Activated effector memory CD4-positive, alpha-beta T cell treated with Interleukin-2 at 50 U/mL for 16 hours (primary cell): Measurements from ENCODE around the gene UBAP2L.
"Not testable (repeated sequence)": the region's sequence is repeated elsewhere in the genome, so short reads cannot be mapped to it uniquely, and the experiment has no call there.

ENCODE experiments used
- DNase-seq: peaks from one replicate; pipeline ENCODE4 v3.0.0-alpha.2; 2020

Gene UBAP2L

DNA sequence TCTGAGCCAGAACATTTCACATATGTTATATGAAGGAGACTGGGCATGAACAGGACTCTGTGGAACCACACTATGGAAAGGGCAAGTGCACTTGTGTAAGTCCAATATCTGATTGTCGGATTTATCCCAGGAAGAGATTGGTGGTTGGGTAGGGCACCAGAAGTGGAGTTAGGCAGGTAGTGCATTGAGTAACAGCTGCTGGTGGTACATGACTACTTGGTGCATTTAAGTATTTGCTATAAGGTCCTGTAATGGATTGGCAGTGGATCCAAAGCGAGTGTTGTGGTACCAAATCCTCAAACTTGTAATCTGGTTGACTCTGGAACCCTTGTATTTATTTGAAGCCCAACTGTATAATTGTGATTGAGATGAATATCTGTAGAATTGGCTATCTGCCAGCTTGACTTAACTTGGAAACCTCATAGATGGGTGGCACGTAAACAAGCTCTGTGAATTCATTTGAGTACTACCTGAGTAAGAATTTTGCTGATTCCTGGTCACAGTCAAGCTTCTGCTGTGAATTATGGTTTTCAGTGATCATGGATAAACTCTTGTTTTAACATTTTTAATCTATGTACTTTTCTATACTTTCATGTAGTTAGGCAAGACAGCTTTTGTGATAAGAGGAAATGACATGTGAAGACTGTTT is 21.1 kb downstream of the UBAP2L start:
- no peak for DNase-seq

DNA sequence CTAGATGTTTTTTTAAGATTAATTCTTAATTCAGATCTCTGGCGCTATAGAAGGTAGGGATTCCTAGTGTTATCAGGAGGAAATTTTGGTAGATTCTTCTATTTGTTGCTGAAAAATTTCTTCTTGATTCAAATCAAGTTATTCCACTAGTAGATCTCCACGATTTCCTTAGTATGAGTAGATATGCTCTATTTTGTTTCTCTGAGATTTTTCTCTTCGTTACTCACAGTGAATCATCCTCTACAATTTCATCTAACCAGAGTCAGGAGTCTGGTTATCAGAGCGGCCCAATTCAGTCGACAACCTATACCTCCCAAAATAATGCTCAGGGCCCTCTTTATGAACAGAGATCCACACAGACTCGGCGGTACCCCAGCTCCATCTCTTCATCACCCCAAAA is 32.9 kb downstream of the UBAP2L start:
- DNase-seq, result no peak

DNA sequence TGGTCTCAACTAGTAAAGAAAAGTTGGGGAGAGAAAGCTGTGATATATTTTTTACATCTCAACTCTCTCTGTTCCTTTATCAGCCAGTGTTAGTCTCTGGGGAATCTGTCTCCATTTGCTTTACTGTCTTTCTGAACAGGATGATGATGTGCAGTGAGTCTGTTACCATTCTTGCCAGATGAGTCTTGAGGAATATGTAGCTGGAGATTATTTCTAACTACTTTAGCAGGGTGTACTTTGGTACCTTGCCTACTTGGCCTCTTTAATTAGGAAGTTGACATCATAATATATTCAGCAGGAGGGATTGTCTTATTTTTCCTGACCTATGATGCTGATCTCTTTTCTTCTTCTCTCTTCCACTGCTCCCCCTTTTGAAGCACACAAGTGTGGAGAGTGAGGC is 35.9 kb downstream of the UBAP2L start:
- no peak for DNase-seq

DNA sequence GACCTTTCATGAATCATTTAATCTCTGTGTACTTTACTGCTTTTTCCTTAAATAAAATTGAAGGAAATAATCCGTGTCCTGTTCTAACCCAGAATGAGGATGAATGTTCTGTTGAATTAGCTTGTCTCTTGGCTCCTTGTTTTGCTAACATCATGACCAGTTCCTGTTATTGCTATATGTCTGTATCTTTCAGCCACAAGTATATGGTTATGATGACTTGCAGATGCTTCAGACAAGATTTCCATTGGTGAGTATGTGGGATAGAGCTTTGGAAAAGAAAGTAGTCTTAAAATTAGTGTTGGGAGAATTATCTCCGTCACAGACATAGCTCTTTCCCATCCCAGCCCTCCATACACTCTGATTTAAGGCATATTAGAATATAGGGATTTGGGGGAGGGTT is 38.0 kb downstream of the UBAP2L start:
- no peak for DNase-seq

DNA sequence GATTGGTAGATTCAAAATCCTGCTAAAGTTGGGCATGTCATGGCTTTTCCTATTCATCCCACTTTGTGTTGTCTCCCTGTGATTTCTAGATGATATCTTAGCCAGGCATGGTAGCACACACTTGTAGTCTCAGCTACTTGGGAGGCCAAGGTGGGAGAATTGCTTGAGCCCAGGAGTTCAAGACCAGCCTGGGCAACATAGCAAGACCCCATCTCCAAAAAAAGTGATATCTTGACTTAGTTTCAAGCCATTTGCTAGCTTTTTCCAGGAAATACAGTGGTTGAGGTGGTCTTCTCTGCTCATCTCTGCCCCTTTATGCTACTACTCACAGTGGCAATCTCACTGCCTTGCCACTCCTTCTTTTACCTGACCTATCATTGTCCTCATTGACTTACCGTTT is 39.4 kb downstream of the UBAP2L start:
- DNase-seq, result no peak

DNA sequence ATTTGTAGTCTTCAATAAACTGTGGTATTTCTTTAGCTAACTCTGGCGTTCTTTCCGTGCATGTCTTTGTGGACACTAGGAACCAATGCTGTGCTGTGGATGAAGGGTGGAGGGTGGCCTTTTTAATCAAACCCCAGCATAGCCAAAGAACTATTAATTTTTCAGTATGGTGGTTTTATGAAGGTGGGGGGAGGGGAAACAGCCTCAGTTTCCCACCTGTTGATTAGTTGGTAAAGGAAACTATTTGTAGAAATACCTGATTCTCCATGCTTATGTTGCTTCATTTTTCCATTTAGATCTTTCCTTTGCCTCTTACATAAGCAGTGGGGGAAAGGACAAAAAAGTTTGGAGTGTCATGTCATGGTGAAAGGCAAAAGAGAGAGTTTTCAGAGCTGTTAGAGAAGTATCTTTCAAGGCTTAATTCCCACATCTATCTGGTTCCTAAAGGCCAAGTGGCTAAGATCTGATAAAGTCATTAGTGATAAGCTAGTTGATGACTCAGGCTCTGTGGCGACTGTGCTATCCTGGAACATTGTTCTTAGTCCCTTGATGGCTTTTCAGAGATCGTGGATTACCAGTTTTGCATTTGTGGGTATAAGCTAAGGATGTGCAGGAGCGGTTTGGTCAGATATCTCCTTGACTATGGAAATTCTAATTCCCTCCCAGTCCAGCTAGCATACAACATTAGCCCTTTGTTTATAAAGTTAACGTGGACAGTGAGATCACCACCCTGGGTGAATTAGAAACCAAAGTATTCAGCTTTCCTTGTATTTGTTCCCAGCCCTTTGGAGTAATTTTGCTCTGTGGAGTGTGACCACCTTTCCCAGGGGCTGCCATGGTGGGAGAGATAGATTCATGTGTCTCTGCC is 42.9 kb downstream of the UBAP2L start:
- DNase-seq, result no peak

- no peak for DNase-seq
Measured at GRCh38 chr1:154264454-154264853, 43.7 kb downstream of the UBAP2L start.

- DNase-seq, result no peak
Measured at GRCh38 chr1:154265586-154265985, 44.8 kb downstream of the UBAP2L start.

GRCh38 chr1:154270833-154271232 is 50.1 kb downstream of the UBAP2L start:
- DNase-seq, result no peak

DNA sequence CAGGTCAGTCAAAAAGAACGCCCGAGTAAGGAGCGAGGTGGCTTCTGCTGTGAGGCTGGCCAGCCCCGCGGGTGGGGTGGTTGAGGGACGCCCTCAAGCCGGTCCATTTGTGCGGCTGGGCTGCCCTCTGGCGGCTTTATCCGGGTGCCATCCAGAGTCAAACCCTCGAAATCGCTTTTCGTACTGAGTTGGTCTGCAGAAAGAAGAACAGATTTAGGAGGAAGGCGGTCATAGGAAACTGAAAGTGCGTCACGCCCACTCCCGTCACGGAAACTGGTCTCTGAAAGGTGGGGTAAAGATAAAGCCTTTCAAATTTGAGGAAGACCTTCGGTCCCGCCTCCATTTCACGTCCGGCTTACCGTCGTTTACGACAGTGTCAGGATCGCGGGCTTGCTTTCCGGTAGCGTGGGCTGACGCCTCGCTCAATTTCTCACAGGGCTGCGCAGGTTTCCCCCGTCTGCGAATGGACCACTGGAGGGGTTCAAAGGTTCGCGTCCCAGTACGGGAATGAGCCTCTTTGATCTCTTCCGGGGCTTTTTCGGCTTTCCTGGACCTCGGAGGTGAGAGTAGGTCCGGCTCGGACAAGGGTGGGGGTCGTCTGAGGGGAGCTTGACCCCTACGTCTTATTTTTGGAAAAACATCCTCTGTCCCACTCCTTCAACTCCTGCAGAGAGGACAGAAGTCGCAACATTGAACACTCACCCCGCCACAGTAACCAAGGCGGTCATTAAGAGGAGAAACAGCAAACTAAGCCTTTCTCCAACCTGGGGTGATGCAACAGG is 51.7 kb downstream of the UBAP2L start, which contains the start of gene HAX1:
Gene HAX1, plus strand, starts transcription at position 413 of the 782 bp plus-strand sequence. Its CDS starts 95 bp downstream, at position 508.
- peak; percentile 93 for DNase-seq

DNA sequence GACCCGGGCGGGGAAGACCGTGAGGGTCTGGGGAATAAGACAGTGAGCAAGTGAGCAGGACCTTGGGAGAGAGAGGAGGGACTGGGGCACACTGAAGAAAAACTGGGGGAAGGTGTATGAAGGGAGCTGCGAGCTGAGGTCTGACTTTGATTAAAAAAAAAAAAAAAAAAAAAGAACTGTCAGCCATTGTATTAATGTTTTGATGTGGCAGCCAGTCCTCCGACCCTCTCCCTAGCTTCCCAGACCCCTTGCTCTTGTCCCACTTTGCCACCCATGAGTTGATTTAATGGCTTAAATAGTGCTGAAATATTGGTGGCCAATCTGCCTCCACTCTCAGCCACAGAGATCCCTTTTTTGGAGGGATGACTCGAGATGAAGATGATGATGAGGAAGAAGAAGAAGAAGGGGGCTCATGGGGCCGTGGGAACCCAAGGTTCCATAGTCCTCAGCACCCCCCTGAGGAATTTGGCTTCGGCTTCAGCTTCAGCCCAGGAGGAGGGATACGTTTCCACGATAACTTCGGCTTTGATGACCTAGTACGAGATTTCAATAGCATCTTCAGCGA is 52.3 kb downstream of the UBAP2L start:
- DNase-seq, result peak; percentile 2

DNA sequence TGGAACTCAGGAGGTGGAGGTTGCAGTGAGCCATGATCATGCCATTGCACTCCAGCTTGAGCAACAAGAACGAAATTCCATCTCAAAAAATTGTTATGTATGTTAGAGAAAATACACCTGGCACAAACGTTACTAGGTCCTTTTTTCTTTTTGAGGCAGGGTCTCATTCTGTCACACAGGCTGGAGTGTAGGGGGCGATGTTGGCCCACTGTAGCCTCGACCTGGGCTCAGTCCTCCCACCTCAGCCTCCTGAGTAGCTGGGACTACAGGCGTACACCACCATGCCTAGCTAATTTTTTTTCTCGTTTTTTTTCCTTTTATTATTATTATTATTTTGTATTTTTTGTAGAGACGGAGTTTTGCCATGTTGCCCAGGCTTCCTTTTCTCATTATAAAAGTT is 56.0 kb downstream of the UBAP2L start:
- DNase-seq, result peak; percentile 9

- not testable (repeated sequence) for DNase-seq
Measured at GRCh38 chr1:154287591-154287990, 66.8 kb downstream of the UBAP2L start.

GRCh38 chr1:154288661-154289060 is 67.9 kb downstream of the UBAP2L start:
- no peak for DNase-seq

- DNase-seq, result no peak
Measured at GRCh38 chr1:154290921-154291320, 70.2 kb downstream of the UBAP2L start.

GRCh38 chr1:154295408-154296235 is 74.9 kb downstream of the UBAP2L start:
- no peak for DNase-seq

DNA sequence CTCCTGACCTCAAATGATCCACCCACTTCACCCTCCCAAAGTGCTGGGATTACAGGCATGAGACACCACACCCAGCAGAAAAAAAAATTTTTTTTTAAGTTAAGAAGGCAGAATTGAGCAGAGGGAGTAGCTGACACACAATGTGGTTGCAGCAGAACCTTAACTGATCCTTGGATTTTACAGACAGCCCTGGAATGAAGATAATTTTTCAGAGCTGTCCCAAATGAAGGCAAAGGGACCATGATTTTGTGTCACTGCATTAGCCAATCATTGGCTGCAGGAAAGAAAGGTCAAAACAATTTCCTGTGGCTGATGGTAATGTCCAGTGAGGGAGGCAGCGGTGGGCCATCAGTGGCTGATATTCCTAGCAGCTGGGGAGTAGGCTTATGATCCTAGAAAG is 80.8 kb downstream of the UBAP2L start:
- DNase-seq, result no peak

DNA sequence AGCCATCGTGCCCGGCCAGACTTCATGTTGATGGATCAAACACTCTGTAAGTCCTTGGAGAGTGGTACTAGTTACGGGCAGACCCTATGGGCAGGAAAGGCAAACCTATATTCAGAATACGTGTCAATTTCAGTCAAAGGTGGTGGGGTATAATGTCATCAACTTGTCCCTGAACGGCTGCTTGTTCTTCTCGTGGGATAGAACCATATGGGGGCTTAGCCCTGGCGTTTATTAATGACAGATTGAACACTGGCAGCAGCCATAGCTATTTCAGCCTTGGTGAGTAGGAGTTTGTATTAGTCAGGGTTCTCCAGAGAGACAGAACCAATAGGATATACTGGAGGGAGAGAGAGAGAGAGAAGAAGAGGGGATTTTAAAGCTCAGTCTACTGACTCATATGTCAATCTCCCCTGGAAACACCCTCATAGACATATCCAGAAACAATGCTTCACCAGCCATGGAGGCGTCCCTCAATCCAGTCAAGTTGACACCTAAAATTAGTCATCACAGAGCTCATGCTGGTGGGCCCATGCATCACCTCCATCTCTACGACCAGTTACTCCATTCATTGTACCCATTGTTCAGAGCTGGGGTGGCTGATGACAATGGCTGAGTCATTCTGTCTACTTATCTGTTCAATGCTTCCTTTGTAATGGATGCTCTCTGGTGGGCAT is 84.0 kb downstream of the UBAP2L start:
- no peak for DNase-seq

DNA sequence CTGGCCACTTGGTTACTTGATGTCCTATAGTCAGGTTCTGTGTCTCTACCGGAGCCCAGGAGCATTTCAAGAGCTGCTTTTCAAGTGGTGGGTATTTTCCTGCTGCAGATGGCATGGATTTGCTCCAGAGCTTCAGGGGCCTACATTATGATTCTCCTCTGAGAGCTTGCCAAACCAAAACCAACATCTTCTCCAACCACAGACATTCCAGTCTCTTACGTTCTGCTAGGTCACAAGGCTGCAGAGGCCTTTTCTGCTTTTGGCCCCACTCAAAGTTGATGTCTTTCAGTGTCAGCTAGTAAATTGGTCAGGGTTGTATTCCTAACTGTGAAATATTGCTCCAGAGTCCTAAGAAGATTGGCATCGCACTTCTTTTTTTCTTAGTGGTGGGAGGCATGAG is 85.4 kb downstream of the UBAP2L start:
- DNase-seq, result no peak

DNA sequence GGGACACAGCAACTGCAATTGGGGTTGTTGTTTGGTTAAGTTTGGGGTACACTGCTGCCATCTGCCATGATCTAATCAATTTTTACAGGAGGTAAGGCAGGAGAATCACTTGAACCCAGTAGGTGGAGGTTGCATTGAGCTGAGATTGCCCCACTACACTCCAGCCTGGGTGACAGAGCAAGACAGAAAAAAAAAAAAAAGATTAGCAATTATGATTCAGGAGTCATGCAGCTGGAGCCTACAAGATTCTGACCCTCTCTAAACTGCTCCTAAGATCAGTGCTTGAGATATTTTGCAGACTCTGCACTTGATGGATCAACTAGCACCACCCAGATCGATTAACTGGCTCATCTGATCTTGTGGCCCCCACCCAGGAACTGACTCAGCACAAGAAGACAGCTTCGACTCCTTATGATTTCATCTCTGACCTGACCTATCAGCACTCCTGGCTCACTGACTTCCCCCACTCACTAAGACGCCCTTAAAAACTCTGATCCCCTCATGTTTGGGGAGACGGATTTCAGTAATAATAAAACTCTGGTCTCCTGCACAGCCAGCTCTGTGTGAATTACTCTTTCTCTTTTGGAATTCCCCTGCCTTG is 87.0 kb downstream of the UBAP2L start:
- not testable (repeated sequence) for DNase-seq

GRCh38 chr1:154309136-154309535 is 88.4 kb downstream of the UBAP2L start:
- not testable (repeated sequence) for DNase-seq
